ENCODE measurements around the gene MAP2K3.

MAP2K3 gene

DNA sequence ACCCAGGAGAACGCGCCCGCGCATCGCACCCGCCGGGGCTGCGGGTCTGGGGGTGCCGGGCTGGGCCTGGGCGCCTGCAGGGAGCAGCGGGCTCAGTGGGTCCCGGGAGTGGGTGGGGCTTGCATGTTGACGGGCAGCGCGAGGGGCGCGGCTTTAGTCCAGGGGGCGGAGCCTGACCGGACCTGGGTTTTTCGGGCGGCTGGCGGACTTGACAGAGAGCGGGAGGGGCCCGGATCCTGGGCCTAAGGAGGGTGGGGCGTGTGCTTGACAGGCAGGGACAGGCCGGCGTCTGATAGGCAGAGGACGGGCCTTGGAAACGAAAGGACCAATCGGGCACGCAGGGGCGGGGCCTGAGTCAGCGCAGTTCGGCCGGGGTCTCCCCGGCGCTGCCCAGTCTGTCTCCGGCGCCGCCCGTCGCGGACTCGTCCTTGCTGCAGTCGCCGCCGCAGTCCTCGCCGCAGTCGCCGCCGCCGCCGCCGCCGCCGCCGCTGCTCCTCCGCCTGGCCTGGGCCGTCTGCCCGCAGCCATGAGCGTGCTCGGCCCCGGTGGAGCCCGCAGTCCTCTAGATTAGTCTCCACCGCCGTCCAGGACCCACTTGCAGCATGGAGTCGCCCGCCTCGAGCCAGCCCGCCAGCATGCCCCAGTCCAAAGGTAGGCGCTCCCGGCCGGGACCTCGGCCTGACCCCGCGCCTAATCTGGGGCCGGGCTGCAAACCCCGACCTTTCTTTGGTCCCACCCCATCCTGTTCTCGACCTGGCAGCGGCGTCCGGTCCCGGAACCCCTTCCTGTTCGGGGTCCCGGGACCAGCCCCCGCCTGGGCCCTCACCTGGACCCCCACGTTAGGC is at the start of gene MAP2K3:
Gene MAP2K3 (plus strand): TSS at position 393 of the 845 bp plus-strand sequence. CDS start 210 bp downstream, at position 603.
- peak; percentile 92 for DNase-seq

DNA sequence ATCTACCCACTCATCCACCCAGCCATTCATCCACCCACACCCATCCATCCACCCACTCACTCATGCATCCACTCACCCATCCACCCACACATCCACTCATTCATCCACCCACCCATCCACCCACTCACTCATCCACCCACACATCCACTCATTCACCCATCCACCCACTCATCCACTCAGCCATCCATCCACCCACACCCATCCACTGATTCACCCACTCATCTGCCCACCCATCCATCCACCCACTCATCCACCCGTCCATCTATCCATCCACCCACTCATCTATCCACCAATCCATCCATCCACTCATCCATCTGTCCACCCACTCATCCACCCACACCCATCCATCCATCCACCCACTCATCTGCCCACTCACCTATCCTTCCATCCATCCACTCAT is 48.6 kb upstream of the MAP2K3 start:
- no peak for DNase-seq

DNA sequence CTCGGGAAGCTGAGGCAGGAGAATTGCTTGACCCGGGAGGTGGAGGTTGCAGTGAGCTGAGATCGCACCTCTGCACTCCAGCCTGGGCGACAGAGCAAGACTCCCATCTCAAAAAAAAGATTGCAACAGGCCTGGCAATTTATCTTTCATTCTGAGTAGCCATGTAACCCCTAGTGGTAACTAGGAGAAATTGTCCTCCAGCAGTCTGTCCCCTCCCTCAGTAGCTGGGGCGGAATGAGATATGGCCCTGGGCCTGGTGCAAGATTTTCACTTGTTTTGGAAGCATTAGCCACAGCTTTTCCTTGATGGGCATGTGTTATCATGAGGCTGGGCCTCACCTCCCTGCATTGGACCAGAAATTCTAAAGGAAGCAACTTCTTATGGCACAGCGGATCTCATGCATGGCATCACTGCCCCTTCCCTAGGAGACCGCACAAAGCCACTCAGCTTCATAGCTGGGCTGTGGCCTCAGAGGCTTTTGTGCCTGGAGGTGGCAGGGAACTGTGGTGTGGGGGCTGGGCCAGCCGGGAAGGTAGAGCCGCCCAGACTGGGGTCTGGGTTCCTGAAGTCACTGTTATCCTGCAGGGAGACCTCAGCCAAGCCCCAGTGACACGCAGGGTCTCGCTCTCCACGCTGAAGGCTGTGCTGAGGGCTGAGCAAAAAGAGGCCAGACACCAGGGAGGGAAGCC is 44.7 kb upstream of the MAP2K3 start:
- no peak for DNase-seq

DNA sequence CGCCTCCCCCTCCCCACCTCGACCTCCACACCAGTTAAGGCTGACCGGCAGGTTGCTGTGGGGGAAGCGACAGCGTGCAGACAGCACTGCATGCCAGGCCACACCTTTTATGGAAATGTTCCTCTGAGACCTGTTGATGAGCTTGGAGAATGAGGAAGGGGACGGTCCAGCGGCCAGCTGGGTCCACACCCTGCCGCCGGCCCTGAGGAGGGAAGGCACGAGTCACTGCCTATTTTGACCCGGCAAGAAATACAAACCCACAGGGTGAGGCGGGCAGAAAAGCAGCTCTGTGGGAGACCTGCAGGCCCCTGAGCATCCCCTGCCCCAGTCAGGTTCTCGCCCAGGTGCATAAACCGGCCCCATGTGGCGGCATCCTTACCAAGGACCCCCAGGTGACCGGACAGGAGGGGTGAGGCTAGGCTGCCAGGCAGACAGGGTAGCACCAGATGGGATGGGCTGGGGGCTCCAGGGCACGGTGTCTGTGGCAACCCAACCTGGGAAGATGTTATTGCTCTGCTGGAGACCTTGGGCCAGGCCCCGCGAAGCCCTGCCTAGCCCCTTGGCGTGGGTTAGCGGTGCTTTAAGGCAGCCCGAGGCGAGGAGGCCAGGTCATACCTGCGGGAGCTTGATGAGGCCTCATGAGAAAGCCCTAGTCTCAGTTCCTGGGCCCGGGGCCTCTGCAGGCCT is 44.0 kb upstream of the MAP2K3 start:
- DNase-seq, result no peak

DNA sequence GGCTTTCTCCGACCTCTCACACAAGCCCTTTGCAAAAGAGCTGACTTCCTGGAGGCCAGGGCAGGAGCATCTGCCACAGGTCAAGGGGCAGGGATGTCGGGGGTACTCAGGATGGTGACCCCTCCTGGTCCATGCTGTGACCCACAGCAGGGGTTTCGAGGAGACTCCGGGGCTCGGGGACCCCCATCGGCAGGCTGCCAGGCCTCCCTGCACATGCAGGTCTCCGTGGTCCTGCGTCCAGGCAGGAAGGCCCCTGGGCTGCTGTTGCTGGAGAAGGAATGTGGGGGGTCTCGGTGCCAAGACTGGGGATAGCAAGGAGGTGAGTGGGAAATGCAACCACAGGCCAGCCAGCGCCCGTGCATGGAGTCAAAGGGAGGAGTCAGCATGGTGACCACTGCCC is 42.9 kb upstream of the MAP2K3 start:
- DNase-seq, result no peak

DNA sequence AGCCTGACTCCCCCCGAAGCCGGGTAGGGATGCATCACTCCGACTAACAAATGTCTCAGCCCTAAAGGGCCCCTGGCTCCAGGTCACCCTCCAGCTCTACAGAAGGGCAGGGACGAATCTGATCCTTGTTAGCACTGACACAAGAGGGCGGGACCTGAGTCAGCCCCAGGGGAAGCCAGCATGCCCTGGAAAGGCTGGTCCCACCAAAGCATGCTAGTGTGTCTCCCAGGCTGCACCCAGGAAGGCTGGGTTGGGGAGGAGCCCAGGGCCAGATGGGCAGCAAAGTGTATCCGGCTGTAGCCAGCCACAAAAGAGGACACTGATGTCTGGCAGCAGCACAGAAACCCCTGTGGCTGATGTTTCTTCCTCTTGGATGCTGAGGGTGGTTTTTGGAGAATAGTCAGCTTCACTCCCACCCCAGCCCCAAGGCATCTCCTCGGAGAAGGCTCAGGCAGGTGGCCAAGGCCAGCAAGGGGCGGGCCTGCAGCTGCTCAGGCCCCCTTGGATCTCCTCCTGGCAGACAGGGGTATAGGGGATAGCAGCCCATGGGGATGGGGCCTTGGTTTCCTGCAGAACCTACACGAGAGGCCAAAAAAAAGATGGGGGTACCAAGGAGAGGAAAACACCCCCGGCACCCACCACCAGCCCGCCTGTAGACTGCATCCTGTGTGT is 42.3 kb upstream of the MAP2K3 start:
- no peak for DNase-seq

DNA sequence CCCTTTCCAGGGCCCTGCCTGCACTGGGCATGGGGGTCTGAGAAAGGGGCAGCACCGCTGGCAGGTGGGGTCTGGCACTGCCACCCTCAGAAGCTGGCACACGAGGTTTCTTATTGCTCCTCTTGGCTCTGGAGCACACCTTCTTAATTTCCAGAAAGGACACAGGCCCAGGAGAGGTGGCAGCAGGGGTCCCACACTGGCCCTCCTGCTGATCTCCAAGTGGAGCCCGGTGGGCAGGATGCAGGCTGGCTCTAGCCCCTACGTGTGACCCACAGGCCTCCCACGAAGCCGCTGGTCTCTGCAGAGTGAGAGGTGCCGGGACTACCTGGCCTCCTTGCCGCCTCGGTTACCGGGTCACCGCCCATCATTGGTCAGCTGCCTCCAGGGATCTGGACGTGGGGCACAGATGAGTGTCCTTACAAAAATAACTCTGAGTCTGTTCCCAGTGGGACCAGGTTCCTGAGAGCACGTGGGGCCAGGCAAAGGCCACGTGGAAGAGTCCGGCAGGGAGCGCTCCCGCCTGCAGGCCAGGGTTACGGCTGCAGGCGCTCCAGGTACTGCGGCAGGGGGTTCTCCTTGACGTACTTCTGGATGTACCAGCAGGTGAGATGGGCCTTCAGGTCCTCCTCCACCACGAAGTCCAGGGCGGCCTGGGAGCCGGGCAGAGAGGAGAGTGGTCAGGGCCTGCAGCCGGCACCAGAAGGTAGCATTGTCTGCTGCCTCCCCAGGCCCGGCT is 41.6 kb upstream of the MAP2K3 start:
- DNase-seq, result no peak

DNA sequence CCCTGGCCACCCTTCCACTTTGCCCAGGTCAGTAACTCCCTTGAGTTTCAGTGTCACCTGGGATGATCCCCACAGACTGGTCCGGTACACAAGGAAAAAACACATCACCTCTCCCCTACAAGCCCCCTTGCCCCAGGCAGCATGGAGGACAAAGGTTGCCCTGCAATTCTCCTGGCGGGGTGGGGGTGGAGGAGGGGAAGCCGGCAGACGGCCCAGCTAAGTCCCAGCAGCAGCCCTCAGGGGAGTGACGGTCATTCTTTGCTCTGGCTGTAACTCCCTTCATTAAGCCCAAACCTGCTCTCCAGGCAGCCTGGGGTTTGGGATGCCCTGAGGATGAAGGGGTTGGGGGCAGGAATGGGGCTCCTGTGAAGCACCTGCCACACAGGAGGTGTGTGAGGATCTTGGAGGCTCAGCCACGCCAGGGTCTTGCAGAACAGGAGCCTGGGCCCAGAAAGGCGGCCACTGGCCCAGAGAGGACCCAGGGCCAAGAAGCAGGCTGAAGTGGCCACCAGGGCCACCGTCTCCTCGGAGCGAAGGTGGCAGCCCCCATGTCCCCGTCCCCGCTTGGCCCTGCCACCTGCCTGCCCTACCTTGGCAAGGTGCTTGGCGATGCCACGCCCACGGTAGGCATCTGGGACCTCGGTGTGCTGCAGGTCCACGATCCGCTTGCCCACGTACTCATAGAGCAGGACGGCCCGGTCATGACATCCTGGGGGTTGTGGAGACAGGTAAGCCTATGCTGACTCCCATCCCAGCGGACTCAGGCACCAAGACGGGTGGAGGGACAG is 40.8 kb upstream of the MAP2K3 start:
- no peak for DNase-seq

DNA sequence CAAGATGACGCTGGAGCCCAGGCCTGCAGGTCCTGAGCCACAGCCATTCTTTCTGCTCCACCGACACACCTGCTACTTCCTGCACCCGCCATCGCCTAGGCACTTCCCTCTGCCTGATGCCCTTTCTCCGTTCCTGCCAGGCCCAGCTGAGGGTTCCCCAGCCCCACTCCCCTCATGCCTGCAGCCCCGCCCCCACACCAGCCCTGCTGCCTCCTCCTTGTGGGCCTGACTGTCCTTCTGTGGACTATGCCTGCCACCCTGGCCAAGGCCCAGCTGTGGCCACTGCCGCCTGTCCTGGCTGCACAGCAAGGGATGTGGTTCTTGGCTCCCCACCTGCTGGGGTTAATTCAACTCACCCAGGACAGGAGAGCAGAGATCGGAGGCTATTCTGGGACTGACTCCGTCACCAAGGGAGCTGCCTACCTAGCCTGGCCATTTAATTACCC is 38.8 kb upstream of the MAP2K3 start:
- no peak for DNase-seq

DNA sequence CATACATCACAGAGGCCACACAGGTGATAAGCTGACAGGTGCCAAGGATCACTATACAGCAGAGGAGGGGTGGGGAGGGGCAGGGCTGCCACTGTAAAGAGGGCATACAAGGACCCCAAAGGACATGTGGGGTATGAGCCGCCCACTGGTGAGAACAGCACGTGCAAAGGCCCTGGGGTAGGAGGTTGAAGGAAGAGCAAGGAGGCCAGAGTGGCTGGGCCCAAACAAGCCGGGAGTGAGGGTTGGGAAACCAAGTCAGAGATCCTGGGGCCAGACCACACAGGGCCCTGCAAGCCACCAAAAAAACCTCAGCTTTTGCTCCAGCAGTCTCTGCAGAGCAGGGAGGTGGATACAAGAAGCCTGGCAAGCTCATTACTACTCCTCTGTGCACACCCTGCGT is 37.8 kb upstream of the MAP2K3 start:
- DNase-seq, result no peak

DNA sequence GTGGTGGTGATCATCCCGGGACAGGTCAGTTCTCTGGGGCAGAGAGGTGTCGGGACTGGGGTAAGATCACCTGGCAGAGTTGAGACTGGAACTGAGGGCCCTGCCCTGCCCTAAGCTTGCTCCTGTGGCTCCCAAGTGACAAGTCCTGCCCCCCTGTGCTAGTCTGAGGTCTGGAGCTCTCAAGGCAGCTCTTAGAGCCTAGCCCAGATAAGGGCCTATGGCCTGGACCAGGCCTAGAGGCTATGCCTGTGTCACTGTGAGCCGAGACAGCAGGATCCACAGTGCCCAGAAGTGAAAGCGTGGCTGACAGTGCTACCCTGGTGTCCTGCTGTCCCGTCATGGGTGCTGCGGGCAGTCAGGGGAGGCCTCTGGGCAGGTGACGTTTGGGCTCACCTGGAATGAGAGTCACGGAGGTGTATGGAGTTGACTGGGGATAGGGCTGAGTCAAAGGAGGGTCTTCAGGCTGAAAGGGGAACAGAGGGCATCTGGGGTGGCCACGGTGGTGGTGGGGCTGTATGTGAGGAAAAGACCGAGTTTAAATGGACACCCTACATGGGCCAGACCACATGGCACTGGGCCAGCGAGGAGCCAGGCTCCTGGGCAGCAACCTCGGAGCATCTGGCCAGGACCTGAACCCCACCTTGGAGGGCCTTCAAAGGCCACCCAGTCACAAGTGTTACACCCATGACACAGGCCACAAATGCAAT is 36.8 kb upstream of the MAP2K3 start:
- no peak for DNase-seq

DNA sequence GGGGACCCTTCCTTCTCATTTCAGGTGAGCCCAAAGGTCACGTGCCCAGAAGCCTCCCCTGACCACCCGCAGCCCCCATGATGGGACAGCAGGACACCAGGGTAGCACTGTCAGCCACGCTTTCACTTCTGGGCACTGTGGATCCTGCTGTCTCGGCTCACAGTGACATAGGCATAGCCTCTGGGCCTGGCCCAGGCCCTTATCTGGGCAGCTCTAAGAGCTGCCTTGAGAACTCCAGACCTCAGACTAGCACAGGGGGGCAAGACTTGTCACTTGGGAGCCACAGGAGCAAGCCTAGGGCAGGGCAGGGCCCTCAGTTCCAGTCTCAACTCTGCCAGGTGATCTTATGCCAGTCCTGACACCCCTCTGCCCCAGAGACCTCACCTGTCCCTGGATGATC is 36.0 kb upstream of the MAP2K3 start:
- DNase-seq, result no peak

DNA sequence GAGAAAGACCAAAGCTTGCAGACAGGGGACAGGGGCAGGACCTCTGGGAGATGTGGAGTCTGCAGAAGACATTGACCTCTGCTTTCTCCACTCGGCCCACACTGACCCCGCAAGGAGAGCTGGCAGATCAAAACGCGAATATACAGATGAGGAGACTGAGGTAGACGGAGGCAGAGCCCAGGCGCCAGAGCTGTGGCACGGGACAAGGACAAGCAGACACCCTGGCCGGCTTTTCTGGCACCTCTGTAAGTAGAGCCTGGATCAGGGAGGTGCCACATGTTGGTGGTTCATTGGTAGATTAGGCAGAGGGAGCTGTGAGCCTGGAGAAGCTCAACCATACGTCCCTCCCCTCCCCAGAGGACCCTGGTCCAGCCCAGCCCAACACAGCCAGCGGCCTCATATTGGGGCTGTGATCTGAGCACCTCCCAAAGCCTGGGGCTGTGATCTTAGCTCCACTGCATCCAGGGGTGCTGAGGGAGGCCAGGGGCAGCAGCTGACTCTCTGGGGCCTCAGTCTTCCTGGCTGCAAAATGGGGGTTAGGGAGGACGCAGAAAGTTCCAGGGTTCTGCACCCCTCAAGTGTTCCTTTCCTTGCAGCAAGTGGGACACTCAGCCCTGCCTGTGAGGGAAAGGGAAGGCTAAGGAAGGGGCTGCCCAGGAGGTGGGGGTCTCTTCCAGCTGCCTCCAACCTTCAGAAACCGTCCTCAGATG is 35.3 kb upstream of the MAP2K3 start:
- DNase-seq, result no peak

DNA sequence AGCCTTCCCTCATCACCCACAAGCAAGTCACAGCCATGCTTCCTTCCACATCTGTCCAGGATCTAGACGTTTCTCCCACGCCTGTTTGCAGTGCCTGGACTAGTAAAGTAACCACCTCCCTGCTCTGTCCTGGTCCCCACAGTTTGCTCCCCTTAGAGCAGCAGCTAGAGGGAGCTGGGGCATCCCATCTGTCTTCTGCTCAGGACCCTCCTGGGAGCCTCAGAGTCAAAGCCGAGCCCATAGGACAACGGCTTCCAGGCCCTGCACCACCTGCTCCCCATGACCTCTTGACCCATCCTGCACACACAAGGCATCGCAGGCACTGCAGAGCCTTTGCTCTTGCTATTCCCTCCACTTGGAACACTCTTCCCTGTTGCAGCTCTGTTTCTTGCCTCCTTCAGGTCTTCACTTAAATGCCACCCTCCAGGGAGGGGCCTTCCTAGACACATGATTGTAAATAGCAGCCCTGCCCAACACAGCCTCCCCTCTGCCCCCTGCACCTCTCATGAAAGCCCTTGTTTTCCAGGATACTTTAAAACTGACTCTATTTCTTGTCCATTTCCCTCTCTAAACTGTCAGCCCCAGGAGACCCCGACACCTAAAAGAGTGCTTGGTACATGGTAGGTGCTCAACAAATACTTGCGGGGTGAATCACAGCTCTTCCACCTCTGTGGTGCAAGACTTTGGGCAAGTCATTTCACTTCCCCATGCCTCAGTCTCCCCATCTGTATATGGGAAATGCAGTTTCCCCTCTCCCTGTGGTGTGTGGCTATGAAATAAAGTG is 34.4 kb upstream of the MAP2K3 start:
- DNase-seq, result no peak

DNA sequence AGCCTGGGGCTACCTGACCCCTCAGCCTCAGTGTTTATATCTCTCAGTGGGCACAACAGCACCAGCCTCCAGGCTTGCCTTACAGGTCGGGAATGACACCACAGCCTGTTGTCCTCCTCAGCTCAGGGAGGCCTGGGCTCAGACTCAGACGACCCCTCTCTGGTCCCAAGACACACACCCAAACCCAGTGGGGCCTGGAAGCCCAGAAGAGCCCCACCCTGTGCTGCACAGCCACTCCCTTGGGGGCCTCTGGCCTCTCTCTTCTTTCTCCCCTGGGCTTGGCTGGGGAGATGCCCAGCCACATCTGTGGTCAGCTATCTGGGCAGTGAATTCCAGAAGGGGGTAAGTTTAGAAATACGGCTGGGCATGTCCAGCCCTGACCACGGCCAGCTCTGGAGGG is 33.7 kb upstream of the MAP2K3 start:
- no peak for DNase-seq

DNA sequence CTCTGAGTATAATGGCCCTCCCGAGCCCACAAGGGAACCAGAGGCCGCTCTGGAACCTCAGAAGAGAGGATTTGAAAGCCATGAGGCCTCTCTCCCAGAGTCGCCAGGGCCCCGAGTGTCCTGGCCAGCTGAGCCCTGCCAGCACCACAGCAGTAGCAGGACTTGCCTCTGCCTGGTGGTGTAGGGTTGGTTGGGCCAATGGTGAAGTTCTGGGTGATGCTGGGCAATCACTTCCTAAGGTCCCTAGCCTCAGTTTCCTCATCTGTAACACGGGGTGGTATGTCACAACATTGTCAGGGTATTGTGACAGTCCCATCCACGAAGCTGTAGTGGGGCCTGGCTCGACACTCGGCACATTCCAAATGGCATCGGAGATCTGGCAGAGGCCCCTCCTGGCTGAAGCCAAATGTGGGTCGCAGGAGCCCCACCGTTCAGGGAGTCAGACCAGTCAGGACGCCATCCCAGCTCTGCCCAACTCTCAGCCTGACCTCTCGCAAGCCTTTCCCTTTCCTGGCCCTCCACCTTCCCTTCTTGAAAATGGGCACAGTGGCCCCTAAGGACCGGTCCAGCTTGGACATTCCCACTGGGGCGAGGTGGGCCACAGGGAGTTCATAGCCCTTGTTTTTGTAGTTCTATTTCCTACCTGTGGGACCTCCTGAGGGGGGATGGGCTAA is 33.0 kb upstream of the MAP2K3 start:
- DNase-seq, result no peak

DNA sequence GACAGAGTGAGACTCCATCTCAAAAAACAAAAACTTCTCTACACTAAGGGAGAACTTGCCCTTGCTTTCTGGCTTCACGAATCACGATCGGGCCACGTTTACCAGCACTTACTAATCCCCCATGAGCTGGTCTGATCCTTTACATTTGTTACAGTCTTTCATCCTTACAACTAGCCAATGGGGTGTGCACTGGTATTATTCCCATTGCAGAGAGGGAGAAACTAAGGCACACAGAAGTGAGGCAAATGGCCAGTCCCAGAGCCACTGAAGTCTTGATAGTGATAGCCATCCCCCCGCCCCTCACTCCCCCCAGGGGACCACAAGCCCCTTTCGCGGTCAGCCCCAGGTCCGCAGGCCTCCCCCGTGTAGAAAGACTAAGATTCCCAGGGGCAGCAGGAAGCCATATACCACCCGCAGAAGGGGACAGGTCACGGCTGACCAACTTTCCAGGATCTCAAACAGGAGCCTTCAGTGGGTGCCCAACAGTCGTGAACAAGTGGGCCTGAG is 32.2 kb upstream of the MAP2K3 start:
- no peak for DNase-seq

DNA sequence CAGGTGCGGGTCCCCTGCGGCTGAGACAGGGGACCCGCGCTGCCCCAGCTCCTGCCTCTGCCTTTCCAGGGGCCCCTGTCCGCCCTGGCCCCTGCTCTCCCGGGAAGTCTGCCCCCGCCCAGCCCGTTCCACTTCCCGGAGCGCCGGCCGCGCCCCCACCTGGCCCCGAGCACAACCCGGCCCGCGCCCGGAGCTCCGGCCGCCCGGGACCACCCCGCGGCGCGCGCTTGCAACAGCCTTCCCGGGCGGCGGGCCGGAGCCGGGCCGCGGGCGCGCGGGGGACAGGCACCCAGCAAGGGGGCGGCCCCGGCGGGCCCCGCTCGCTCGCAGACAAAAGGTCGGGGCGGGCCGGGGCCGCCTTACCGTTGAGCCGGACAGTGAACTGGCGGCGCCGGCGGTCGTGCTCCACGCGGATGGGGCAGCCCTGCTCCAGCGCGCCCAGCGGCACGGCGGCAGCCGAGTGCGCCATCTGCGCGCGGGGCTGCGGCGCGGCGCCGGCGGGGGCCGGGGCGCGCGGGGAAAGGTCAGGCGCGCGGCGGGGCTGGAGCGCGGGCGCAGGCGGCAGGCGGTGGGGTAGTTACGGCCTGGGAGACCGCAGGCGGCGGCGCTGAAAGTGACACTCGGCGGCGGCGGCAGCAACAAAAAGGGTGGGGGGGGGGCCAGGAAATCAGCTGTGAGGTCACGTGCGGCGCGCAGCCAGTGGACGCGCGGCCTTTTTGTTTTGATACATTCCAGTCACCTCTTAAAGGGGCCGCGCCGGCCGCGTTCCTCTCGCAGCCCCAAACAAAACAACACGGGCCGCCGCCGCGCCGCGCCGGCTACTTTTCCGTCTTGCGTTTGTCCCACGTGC is 31.5 kb upstream of the MAP2K3 start, which contains the start of gene NATD1:
Gene NATD1 (minus strand): TSS at position 615 of the 850 bp plus-strand sequence. CDS start 146 bp downstream, at position 469.
- DNase-seq, result peak; percentile 41

All from DMS153 (cell line).